ENCODE results near the gene URB1. TPM values are rescaled to one million over a fixed set of nuclear protein-coding genes. Genes with fewer than 3 reads are reported as not detected.

Gene URB1
- total RNA-seq, 4 donors from 2014 or later, result 4.4 to 14.9 (median 11.0) TPM

DNA sequence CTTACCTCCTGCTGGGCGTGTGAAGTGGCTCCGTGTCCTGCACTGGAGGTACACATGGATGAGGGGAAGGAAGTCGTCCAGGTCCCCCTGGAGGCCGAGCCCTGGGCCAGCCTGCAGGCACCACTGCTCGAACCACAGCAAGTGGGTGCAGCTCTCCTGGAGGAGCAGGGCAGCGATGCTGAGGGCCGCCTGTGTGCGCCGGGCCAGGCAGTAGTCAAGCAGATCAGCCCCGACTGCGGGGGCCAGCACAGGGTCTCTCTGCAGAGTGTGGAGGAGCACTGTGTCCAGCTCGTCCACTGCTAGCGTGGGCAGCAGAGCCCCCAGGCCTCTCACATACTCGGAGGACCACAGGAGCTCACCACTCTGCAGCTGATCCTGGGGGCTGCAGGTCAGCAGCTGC is 45.9 kb downstream of the URB1 start:
- TF ChIP-seq CTCF (IDR thresholded peaks at IDR 0.05) (no peak), POLR2A (IDR thresholded peaks at IDR 0.05) (no peak)
- no peak overlapping the region for H3K27ac ChIP-seq
- H3K4me1 ChIP-seq, result no peaks in the 10 kb centered on the region
- peaks cover 0 to 9% (median 0%) of the 10 kb centered on the region in 4 donors for H3K9me3 ChIP-seq
- H3K4me3 ChIP-seq, result no peak overlapping the region
- H3K36me3 ChIP-seq, result peaks cover 0 to 94% (median 0%) of the 10 kb centered on the region in 3 donors
- no peak for DNase-seq
- no peaks in the 10 kb centered on the region for H3K27me3 ChIP-seq

- Histone ChIP-seq H3K4me1 (no peaks in the 10 kb centered on the region), H3K4me3 (no peak overlapping the region), H3K9me3 (peaks cover 0 to 9% (median 0%) of the 10 kb centered on the region in 4 donors), H3K36me3 (peaks cover 0 to 76% (median 0%) of the 10 kb centered on the region in 3 donors), H3K27me3 (no peaks in the 10 kb centered on the region), H3K27ac (no peak overlapping the region)
- TF ChIP-seq CTCF (IDR thresholded peaks at IDR 0.05) (no peak), POLR2A (IDR thresholded peaks at IDR 0.05) (no peak)
- DNase-seq, result no peak
Measured at GRCh38 chr21:32340863-32341848, 51.7 kb downstream of the URB1 start.

- Histone ChIP-seq H3K36me3 (peaks cover 0 to 76% (median 0%) of the 10 kb centered on the region in 3 donors), H3K4me3 (no peak overlapping the region), H3K9me3 (no peaks in the 10 kb centered on the region), H3K27me3 (no peaks in the 10 kb centered on the region), H3K27ac (no peak overlapping the region), H3K4me1 (no peaks in the 10 kb centered on the region)
- TF ChIP-seq CTCF (IDR thresholded peaks at IDR 0.05), result no peak
- TF ChIP-seq POLR2A (IDR thresholded peaks at IDR 0.05), result no peak
- no peak for DNase-seq
Measured at GRCh38 chr21:32338209-32338921, 54.4 kb downstream of the URB1 start.

DNA sequence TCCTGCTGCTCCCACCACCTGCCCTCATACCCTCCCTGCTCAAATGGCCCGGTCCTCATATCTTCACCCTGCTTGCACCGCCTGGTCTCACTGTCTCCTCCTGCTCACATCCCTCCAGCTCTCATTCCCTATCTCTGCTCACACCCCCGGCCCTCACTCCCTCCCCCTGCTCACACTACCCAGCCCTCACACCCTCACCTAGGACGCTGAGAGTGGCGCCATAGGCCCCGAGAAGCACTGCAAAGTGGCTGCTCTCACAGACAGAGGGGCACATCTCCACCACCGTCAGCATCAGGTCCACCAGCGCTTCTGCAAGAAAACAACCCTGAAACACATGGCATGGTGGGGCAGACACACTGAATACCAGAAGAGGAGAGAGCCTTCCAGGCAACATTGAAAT is 55.6 kb downstream of the URB1 start:
- DNase-seq, result no peak
- peaks cover 0 to 74% (median 0%) of the 10 kb centered on the region in 3 donors for H3K36me3 ChIP-seq
- H3K27me3 ChIP-seq, result no peaks in the 10 kb centered on the region
- no peak overlapping the region for H3K27ac ChIP-seq
- no peaks in the 10 kb centered on the region for H3K9me3 ChIP-seq
- H3K4me1 ChIP-seq, result no peaks in the 10 kb centered on the region
- H3K4me3 ChIP-seq, result no peak overlapping the region
- no peak for TF ChIP-seq POLR2A (IDR thresholded peaks at IDR 0.05)
- no peak for TF ChIP-seq CTCF (IDR thresholded peaks at IDR 0.05)

- H3K9me3 ChIP-seq, result no peaks in the 10 kb centered on the region
- no peak for TF ChIP-seq CTCF (IDR thresholded peaks at IDR 0.05)
- TF ChIP-seq POLR2A (IDR thresholded peaks at IDR 0.05), result no peak
- no peak overlapping the region for H3K27ac ChIP-seq
- peaks cover 0 to 73% (median 0%) of the 10 kb centered on the region in 3 donors for H3K36me3 ChIP-seq
- no peaks in the 10 kb centered on the region for H3K4me1 ChIP-seq
- no peak overlapping the region for H3K4me3 ChIP-seq
- H3K27me3 ChIP-seq, result no peaks in the 10 kb centered on the region
- no peak for DNase-seq
Measured at GRCh38 chr21:32336711-32337110, 56.1 kb downstream of the URB1 start.

All from Peyer's patch (tissue), 4 donors.